Uterus (tissue), 2 donors: Measurements from ENCODE around the gene MROH2A.

Experiments used
- POLR2A ChIP-seq, 2 donors: fragments of 450-650 bp; IDR thresholded peaks; one replicate each; pipeline ENCODE4 v1.6.1; 2016; ENCODE audit warnings: antibody characterized with exemption in 2 of 2, mild to moderate bottlenecking in 1 of 2, moderate library complexity in 1 of 2
- TF ChIP-seq, protein P1 (sequence below), 4 experiments: fragments of 200-600 bp in 2 of 4; fragments of 450-650 bp in 2 of 4; sonication (generic) in 2 of 4; IDR thresholded peaks; one replicate each; pipeline ENCODE4 v1.5.1; 2016 to 2019; ENCODE audit warnings: antibody characterized with exemption in 4 of 4, mild to moderate bottlenecking in 2 of 4, moderate library complexity in 1 of 4

DNA sequence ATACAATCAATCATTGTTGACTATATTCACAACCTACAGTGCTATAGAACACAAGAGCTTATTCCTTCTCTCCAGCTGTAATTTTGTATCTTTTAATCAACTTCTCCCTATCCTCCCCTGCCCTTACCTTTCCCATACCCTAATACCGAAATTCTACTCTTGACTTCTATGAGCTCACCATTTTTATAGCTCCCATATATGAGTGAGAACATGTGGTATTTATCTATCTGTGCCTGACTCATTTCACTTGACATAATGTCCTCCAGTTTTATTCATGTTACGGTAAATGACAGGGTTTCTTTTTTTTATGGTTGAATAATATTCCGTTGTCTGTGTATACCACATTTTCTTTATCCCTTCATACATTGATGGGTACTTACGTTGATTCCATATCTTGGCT is 2.6 kb downstream of the MROH2A start:
- TF ChIP-seq, protein P1, sequence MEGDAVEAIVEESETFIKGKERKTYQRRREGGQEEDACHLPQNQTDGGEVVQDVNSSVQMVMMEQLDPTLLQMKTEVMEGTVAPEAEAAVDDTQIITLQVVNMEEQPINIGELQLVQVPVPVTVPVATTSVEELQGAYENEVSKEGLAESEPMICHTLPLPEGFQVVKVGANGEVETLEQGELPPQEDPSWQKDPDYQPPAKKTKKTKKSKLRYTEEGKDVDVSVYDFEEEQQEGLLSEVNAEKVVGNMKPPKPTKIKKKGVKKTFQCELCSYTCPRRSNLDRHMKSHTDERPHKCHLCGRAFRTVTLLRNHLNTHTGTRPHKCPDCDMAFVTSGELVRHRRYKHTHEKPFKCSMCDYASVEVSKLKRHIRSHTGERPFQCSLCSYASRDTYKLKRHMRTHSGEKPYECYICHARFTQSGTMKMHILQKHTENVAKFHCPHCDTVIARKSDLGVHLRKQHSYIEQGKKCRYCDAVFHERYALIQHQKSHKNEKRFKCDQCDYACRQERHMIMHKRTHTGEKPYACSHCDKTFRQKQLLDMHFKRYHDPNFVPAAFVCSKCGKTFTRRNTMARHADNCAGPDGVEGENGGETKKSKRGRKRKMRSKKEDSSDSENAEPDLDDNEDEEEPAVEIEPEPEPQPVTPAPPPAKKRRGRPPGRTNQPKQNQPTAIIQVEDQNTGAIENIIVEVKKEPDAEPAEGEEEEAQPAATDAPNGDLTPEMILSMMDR (IDR thresholded peaks at IDR 0.05): no peak
- no peak for TF ChIP-seq POLR2A (IDR thresholded peaks at IDR 0.05)
